IMR-90 (cell line): ENCODE results near the gene ADM. TPM values are rescaled to one million over a fixed set of nuclear protein-coding genes. Genes with fewer than 3 reads are reported as not detected.

Experiments used
- ATAC-seq: fragments of 200-7000 bp; cut with Tn5 transposase; 2 replicates; pipeline ENCODE4 v1.9.1; 2020; ENCODE audit warnings: low read depth, mild to moderate bottlenecking, moderate library complexity
- BruUV-seq: library from RNA; stranded (reverse); fragments of 400-500 nt; replicated peaks from 2 replicates; lab custom pipeline; 2021; lab: Mats Ljungman, UMichigan
- CTCF ChIA-PET: fragments of 300-600 bp; formaldehyde crosslinking; extraction: SDS; loops from one replicate; lab custom pipeline; 2021; ENCODE audit warnings: antibody characterized with exemption; lab: Yijun Ruan, JAX
- POLR2A ChIA-PET: fragments of 300-600 bp; sonication (Branson Sonifier 250); formaldehyde crosslinking; loops from one replicate; lab custom pipeline; 2022; ENCODE audit warnings: antibody characterized with exemption; ENCODE audit not compliant: unreplicated experiment; lab: Charles Lee
- DNase-seq: peaks from one replicate; pipeline ENCODE4 v3.0.0; 2013
- H2AFZ ChIP-seq: replicated peaks from 2 replicates; pipeline ENCODE3; 2013; ENCODE audit warnings: low read length, mild to moderate bottlenecking; ENCODE audit not compliant: poor library complexity
- H2AK5ac ChIP-seq: 2 replicates; pipeline ENCODE4 v1.6.1; 2013; ENCODE audit warnings: low read depth, low read length, inconsistent platforms
- H2AK9ac ChIP-seq: replicated peaks from 2 replicates; pipeline ENCODE3; 2013; ENCODE audit warnings: mild to moderate bottlenecking, low read depth, low read length, moderate library complexity; ENCODE audit not compliant: poor library complexity
- H2BK120ac ChIP-seq: 2 replicates; pipeline ENCODE4 v1.6.1; 2013; ENCODE audit warnings: low read depth, low read length, inconsistent platforms
- H2BK15ac ChIP-seq: 3 replicates; pipeline ENCODE4 v1.6.1; 2013; ENCODE audit warnings: low read depth, low read length, inconsistent platforms
- H2BK20ac ChIP-seq: 2 replicates; pipeline ENCODE4 v1.6.1; 2013; ENCODE audit warnings: low read depth, mild to moderate bottlenecking, inconsistent platforms, low read length, moderate library complexity
- H2BK5ac ChIP-seq: 2 replicates; pipeline ENCODE4 v1.6.1; 2013; ENCODE audit warnings: mild to moderate bottlenecking, low read depth, low read length, inconsistent platforms; ENCODE audit not compliant: poor library complexity, severe bottlenecking
- H3K14ac ChIP-seq: replicated peaks from 2 replicates; pipeline ENCODE4 v1.6.1; 2013; ENCODE audit warnings: low read depth, low read length, inconsistent platforms
- H3K18ac ChIP-seq: 2 replicates; pipeline ENCODE4 v1.6.1; 2013; ENCODE audit warnings: low read depth, low read length, control low read depth
- H3K23ac ChIP-seq: 2 replicates; pipeline ENCODE4 v1.6.1; 2013; ENCODE audit warnings: low read depth, low read length, inconsistent platforms
- H3K27ac ChIP-seq: 2 replicates; pipeline ENCODE4 v1.5.1; 2013; ENCODE audit warnings: mild to moderate bottlenecking, control low read depth, low read length; ENCODE audit not compliant: insufficient read depth
- H3K27me3 ChIP-seq: 2 replicates; pipeline ENCODE4 v1.6.1; 2013; ENCODE audit warnings: low read length; ENCODE audit not compliant: control insufficient read depth, insufficient read depth
- H3K36me3 ChIP-seq: 2 replicates; pipeline ENCODE4 v1.6.1; 2013; ENCODE audit warnings: low read length, mixed read lengths; ENCODE audit not compliant: control insufficient read depth, insufficient read depth
- H3K4ac ChIP-seq: 2 replicates; pipeline ENCODE4 v1.6.1; 2013; ENCODE audit warnings: low read depth, low read length, inconsistent platforms
- H3K4me1 ChIP-seq: 2 replicates; pipeline ENCODE4 v1.6.1; 2013; ENCODE audit warnings: low read length, mixed read lengths; ENCODE audit not compliant: control insufficient read depth, insufficient read depth
- H3K4me2 ChIP-seq: 2 replicates; pipeline ENCODE4 v1.6.1; 2013; ENCODE audit warnings: low read depth, mild to moderate bottlenecking, control low read depth, low read length, moderate library complexity
- H3K4me3 ChIP-seq: 2 replicates; pipeline ENCODE4 v1.5.1; 2013; ENCODE audit warnings: low read depth, mild to moderate bottlenecking, control low read depth, low read length, moderate library complexity; ENCODE audit not compliant: insufficient read depth
- H3K56ac ChIP-seq: 2 replicates; pipeline ENCODE4 v1.6.1; 2013; ENCODE audit warnings: low read length, inconsistent platforms; ENCODE audit not compliant: insufficient read depth; ENCODE audit errors: extremely low read depth
- H3K79me1 ChIP-seq, 2 experiments: 2 replicates each; pipeline ENCODE4 v1.6.1; 2013; ENCODE audit warnings: low read length in 2 of 2, inconsistent platforms in 1 of 2, low read depth in 1 of 2
- H3K9ac ChIP-seq: 2 replicates; pipeline ENCODE4 v1.6.1; 2013; ENCODE audit warnings: low read depth, low read length, control low read depth
- H3K9me1 ChIP-seq: 2 replicates; pipeline ENCODE4 v1.6.1; 2013; ENCODE audit warnings: low read length, inconsistent platforms; ENCODE audit not compliant: insufficient read depth
- H3K9me3 ChIP-seq: 2 replicates; pipeline ENCODE4 v1.6.1; 2013; ENCODE audit warnings: low read length; ENCODE audit not compliant: control insufficient read depth, insufficient read depth
- H4K20me1 ChIP-seq: 2 replicates; pipeline ENCODE4 v1.6.1; 2013; ENCODE audit warnings: low read length, inconsistent platforms; ENCODE audit not compliant: insufficient read depth
- H4K5ac ChIP-seq: 2 replicates; pipeline ENCODE4 v1.6.1; 2013; ENCODE audit warnings: mild to moderate bottlenecking, low read depth, low read length, control low read depth
- H4K8ac ChIP-seq, 2 experiments: 2 replicates each; pipeline ENCODE4 v1.6.1; 2013; ENCODE audit warnings: low read depth in 2 of 2, low read length in 2 of 2, control low read depth in 1 of 2, inconsistent platforms in 1 of 2
- H4K91ac ChIP-seq: 2 replicates; pipeline ENCODE4 v1.6.1; 2013; ENCODE audit warnings: low read depth, low read length, inconsistent platforms; ENCODE audit not compliant: insufficient read depth
- CEBPB ChIP-seq: IDR thresholded peaks from 2 replicates; pipeline ENCODE4 v1.6.1; 2012; ENCODE audit warnings: low read depth, low read length, improper control_type of control experiment
- MAFK ChIP-seq: IDR thresholded peaks from 2 replicates; pipeline ENCODE4 v1.6.1; 2012; ENCODE audit warnings: low read depth, low read length, improper control_type of control experiment
- MAZ ChIP-seq: IDR thresholded peaks from 2 replicates; pipeline ENCODE4 v1.6.1; 2012; ENCODE audit warnings: low read depth, mild to moderate bottlenecking, low read length, improper control_type of control experiment, moderate library complexity, borderline replicate concordance
- MXI1 ChIP-seq: IDR thresholded peaks from 2 replicates; pipeline ENCODE4 v1.6.1; 2012; ENCODE audit warnings: low read depth, mild to moderate bottlenecking, low read length, moderate library complexity, borderline replicate concordance
- NFE2L2 ChIP-seq: fragments of 150-350 bp; IDR thresholded peaks from 2 replicates; pipeline ENCODE4 v1.6.1; 2016; ENCODE audit warnings: low read depth, mild to moderate bottlenecking, low read length
- POLR2A ChIP-seq: IDR thresholded peaks from 2 replicates; pipeline ENCODE4 v1.6.1; 2012; ENCODE audit warnings: mild to moderate bottlenecking, low read depth, low read length
- RAD21 ChIP-seq: IDR thresholded peaks from 2 replicates; pipeline ENCODE4 v1.6.1; 2012; ENCODE audit warnings: low read length, improper control_type of control experiment
- RCOR1 ChIP-seq: IDR thresholded peaks from 2 replicates; pipeline ENCODE4 v1.6.1; 2012; ENCODE audit warnings: mild to moderate bottlenecking, low read length, improper control_type of control experiment; ENCODE audit not compliant: insufficient replicate concordance
- RFX5 ChIP-seq: IDR thresholded peaks from 2 replicates; pipeline ENCODE4 v1.8.0; 2012; ENCODE audit warnings: low read depth, mild to moderate bottlenecking, low read length, moderate library complexity
- SMC3 ChIP-seq: fragments of 150-350 bp; IDR thresholded peaks from 2 replicates; pipeline ENCODE4 v1.6.1; 2016; ENCODE audit warnings: low read depth, mild to moderate bottlenecking, antibody characterized with exemption, low read length, moderate library complexity
- WGBS, 2 experiments: methylation state at CpG; one replicate each; pipeline versions ENCODE4 v1.1.5 to v1.1.7; 2013; ENCODE audit warnings: missing lambda C conversion rate in 2 of 2; ENCODE audit not compliant: insufficient read length in 1 of 2; ENCODE audit errors: extremely low coverage in 2 of 2; 5-methylcytosine and 5-hydroxymethylcytosine counted together
- dilution Hi-C: fragments of 300-500 bp; cut with HindIII; formaldehyde crosslinking; loops from one replicate; pipeline ENCODE4 v1.14.3; 2018; ENCODE audit warnings: low sequenced_read_pairs; ENCODE audit not compliant: unreplicated experiment
- in situ Hi-C: fragments of 300-500 bp; cut with MboI; formaldehyde crosslinking; loops from 3 replicates; pipeline ENCODE4 v1.14.3; 2019; ENCODE audit warnings: low sequenced_read_pairs, inconsistent platforms, mixed read lengths
- intact Hi-C: fragments of 100-400 bp; cut with micrococcal nuclease; formaldehyde crosslinking; loops from 2 replicates; pipeline ENCODE4 v1.10.0; 2022
- polyA plus RNA-seq, 3 experiments: library from polyadenylated mRNA; depleted of rRNA; stranded (reverse); fragments of >200 nt; gene quantifications; 2 replicates each; pipeline ENCODE4 v1.2.3, GENCODE V29; 2012; ENCODE audit warnings: low replicate concordance in 1 of 3
- total RNA-seq: library from RNA; depleted of rRNA; stranded (reverse); fragments of >200 nt; gene quantifications from 2 replicates; pipeline ENCODE4 v1.2.3, GENCODE V29; 2012
- TF ChIP-seq, protein P1 (sequence below): conservative IDR thresholded peaks from 2 replicates; pipeline ENCODE4 v1.5.1; 2012; ENCODE audit warnings: mild to moderate bottlenecking, low read depth, low read length, improper control_type of control experiment
- TF ChIP-seq, protein P2 (sequence below): fragments of 150-350 bp; IDR thresholded peaks from 2 replicates; pipeline ENCODE4 v1.6.1; 2016; ENCODE audit warnings: low read depth, mild to moderate bottlenecking, low read length, moderate library complexity, borderline replicate concordance
- TF ChIP-seq, protein P3 (sequence below): fragments of 150-350 bp; IDR thresholded peaks from 2 replicates; pipeline ENCODE4 v1.6.1; 2017; ENCODE audit warnings: mild to moderate bottlenecking, antibody characterized with exemption, low read length, low read depth

The ADM gene
- total and polyA plus RNA-seq, 2 of the 4 experiments (the other 2 are of a cell fraction), result 357 to 559 TPM

DNA sequence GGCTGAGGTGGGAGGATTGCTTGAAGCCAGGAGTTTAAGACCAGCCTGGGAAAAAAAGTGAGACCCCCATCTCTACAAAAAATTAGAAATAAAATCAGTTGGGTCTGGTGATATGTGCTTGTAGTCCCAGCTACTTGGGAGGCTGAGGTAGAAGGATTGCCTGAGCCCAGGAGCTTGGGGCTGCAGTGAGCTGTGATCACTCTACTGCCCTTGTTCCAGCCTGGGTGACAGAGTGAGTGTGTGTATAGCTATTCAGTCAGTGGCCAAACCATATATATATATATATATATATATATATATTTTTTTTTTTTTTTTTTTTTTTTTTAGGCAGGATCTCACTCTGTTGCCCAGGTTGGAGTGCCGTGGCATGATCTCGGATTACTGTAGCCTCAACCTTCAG, 24.5 kb downstream of the ADM start:
- peak overlapping the region; percentile 70; the same call in 1 of the 2 replicates for H4K5ac ChIP-seq
- H4K91ac ChIP-seq, result peak overlapping the region; percentile 57
- H3K18ac ChIP-seq, result peak overlapping the region; percentile 83; the same call in 1 of the 2 replicates
- H2BK15ac ChIP-seq, result peak overlapping the region; percentile 67; the same call in 1 of the 3 replicates
- H3K14ac ChIP-seq, result peak overlapping the region; percentile 38
- dilution Hi-C loops, result no loop called here
- H3K4me1 ChIP-seq, result peaks cover 37% of the 10 kb centered on the region
- H3K9ac ChIP-seq, result no peak overlapping the region
- H3K4me2 ChIP-seq, result no peak overlapping the region
- H3K79me1 ChIP-seq, result peaks cover 0 to 8% of the 10 kb centered on the region in 2 experiments; a peak in 2 of 4 replicates
- H2AFZ ChIP-seq, result no peak overlapping the region
- ATAC-seq (no peak), DNase-seq (no peak)
- peak overlapping the region; percentile 78 for H2BK120ac ChIP-seq
- no peak overlapping the region for H2AK9ac ChIP-seq
- no peaks in the 10 kb centered on the region for H4K20me1 ChIP-seq
- peak overlapping the region; percentile 55 for H3K4ac ChIP-seq
- peak overlapping the region; percentile 33; the same call in 1 of the 2 replicates for H3K23ac ChIP-seq
- no peaks in the 10 kb centered on the region for H3K9me3 ChIP-seq
- H2BK5ac ChIP-seq, result peak overlapping the region; percentile 75
- H3K27me3 ChIP-seq, result no peaks in the 10 kb centered on the region
- CTCF ChIA-PET, result interaction anchor here (0.5 to 1.8 kb wide), 2 partner anchors 37 to 1512 kb away, joined by 3 to 7 read pairs; no protein-coding TSS in a partner anchor
- POLR2A ChIA-PET, result interaction anchor here (0.5 kb wide), 2 partner anchors 72 to 753 kb away, joined by 3 to 4 read pairs; no protein-coding TSS in a partner anchor
- no peak overlapping the region for H3K4me3 ChIP-seq
- no peaks in the 10 kb centered on the region for H3K36me3 ChIP-seq
- TF ChIP-seq RFX5 (no peak), RAD21 (no peak), MAZ (no peak), MAFK (no peak), MXI1 (no peak), POLR2A (no peak), SMC3 (no peak), CEBPB (no peak), NFE2L2 (no peak), RCOR1 (no peak)
- TF ChIP-seq, protein P1, sequence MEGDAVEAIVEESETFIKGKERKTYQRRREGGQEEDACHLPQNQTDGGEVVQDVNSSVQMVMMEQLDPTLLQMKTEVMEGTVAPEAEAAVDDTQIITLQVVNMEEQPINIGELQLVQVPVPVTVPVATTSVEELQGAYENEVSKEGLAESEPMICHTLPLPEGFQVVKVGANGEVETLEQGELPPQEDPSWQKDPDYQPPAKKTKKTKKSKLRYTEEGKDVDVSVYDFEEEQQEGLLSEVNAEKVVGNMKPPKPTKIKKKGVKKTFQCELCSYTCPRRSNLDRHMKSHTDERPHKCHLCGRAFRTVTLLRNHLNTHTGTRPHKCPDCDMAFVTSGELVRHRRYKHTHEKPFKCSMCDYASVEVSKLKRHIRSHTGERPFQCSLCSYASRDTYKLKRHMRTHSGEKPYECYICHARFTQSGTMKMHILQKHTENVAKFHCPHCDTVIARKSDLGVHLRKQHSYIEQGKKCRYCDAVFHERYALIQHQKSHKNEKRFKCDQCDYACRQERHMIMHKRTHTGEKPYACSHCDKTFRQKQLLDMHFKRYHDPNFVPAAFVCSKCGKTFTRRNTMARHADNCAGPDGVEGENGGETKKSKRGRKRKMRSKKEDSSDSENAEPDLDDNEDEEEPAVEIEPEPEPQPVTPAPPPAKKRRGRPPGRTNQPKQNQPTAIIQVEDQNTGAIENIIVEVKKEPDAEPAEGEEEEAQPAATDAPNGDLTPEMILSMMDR, result no peak
- TF ChIP-seq, protein P2, sequence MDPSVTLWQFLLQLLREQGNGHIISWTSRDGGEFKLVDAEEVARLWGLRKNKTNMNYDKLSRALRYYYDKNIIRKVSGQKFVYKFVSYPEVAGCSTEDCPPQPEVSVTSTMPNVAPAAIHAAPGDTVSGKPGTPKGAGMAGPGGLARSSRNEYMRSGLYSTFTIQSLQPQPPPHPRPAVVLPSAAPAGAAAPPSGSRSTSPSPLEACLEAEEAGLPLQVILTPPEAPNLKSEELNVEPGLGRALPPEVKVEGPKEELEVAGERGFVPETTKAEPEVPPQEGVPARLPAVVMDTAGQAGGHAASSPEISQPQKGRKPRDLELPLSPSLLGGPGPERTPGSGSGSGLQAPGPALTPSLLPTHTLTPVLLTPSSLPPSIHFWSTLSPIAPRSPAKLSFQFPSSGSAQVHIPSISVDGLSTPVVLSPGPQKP, result no peak
- TF ChIP-seq, protein P3, sequence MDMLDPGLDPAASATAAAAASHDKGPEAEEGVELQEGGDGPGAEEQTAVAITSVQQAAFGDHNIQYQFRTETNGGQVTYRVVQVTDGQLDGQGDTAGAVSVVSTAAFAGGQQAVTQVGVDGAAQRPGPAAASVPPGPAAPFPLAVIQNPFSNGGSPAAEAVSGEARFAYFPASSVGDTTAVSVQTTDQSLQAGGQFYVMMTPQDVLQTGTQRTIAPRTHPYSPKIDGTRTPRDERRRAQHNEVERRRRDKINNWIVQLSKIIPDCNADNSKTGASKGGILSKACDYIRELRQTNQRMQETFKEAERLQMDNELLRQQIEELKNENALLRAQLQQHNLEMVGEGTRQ, result no peak
- WGBS, 2 experiments, result no CpG with 5 or more reads among the region's 2 CpGs
- BruUV-seq, result no TSS peak
- 0 out of 2 replicates have a peak overlapping the region, but pooled peaks have one; percentile 6 for H3K56ac ChIP-seq
- intact Hi-C loops, result loop anchor here (5.0 to 10.0 kb wide), 2 partner anchors 38 to 195 kb away; no protein-coding TSS in a partner anchor
- peak overlapping the region; percentile 10 to 44; a peak in 2 of 4 replicates for H4K8ac ChIP-seq
- peak overlapping the region; percentile 80 for H2AK5ac ChIP-seq
- H3K27ac ChIP-seq, result peak overlapping the region; percentile 66
- in situ Hi-C loops, result no loop called here
- H2BK20ac ChIP-seq, result peak overlapping the region; percentile 84
- H3K9me1 ChIP-seq, result peaks cover 34% of the 10 kb centered on the region
